Activated T-helper 2 cell treated with anti-CD3 and anti-CD28 coated beads, Interferon-gamma antibody, Interleukin-2, Interleukin-4, amounts not matched to agents 10 μg/mL and 5 μg/mL and 100 μg/mL, durations not matched to agents 14 hours and 24 hours and 36 hours (primary cell): ENCODE results near the gene FUZ. TPM values are rescaled to one million over a fixed set of nuclear protein-coding genes. Genes with fewer than 3 reads are reported as not detected.
"Not testable (repeated sequence)": the region's sequence is repeated elsewhere in the genome, so short reads cannot be mapped to it uniquely, and the experiment has no call there.

Experiments
- DNase-seq: peaks from one replicate; pipeline ENCODE4 v3.0.0; 2021; ENCODE audit warnings: low spot score
- H3K27ac Mint-ChIP-seq: one replicate; pipeline ENCODE4 v1.8.0; 2021; ENCODE audit warnings: mixed read lengths
- H3K27me3 Mint-ChIP-seq: one replicate; pipeline ENCODE4 v1.8.0; 2021; ENCODE audit warnings: low read depth, mixed read lengths
- H3K36me3 Mint-ChIP-seq: one replicate; pipeline ENCODE4 v1.8.0; 2021; ENCODE audit warnings: low read depth, mixed read lengths
- H3K4me1 Mint-ChIP-seq: one replicate; pipeline ENCODE4 v1.8.0; 2021; ENCODE audit warnings: low read depth, mixed read lengths
- H3K4me3 Mint-ChIP-seq: one replicate; pipeline ENCODE4 v1.8.0; 2021; ENCODE audit warnings: low read depth, mild to moderate bottlenecking, moderate library complexity, mixed read lengths
- H3K9me3 Mint-ChIP-seq: one replicate; pipeline ENCODE4 v1.8.0; 2021; ENCODE audit warnings: mixed read lengths
- intact Hi-C: fragments of 100-400 bp; cut with micrococcal nuclease; formaldehyde crosslinking; loops from one replicate; pipeline ENCODE4 v1.15.1; 2023
- total RNA-seq: library from RNA; stranded (reverse); gene quantifications from 2 replicates; pipeline ENCODE4 v1.2.3, GENCODE V29; 2022

Gene FUZ
- total RNA-seq, 1 donor from 2014 or later: 13.6 TPM

DNA sequence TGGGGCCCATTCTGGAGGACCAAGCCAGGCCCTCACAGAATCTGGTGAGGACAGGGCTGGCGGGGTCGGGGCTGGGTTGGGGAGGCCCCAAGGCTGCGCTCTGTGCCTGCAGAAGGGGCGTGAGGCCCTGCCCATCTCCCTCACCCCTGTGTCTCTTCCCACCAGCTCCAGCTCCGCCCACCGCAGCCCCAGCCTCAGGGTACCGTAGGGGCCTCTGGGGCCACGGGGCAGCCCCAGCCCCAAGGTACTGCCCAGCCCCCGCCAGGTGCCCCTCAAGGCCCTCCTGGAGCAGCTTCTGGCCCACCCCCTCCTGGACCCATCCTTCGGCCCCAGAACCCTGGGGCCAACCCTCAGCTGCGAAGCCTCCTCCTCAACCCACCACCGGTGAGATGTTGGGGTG is 22.5 kb upstream of the FUZ start:
- no peak for DNase-seq
- peaks cover 3% of the 10 kb centered on the region for H3K4me1 Mint-ChIP-seq
- H3K4me3 Mint-ChIP-seq: no peak overlapping the region
- no peaks in the 10 kb centered on the region for H3K27me3 Mint-ChIP-seq
- no peak overlapping the region for H3K27ac Mint-ChIP-seq
- no peaks in the 10 kb centered on the region for H3K9me3 Mint-ChIP-seq
- peaks cover 44% of the 10 kb centered on the region for H3K36me3 Mint-ChIP-seq
- intact Hi-C loops: no loop called here

DNA sequence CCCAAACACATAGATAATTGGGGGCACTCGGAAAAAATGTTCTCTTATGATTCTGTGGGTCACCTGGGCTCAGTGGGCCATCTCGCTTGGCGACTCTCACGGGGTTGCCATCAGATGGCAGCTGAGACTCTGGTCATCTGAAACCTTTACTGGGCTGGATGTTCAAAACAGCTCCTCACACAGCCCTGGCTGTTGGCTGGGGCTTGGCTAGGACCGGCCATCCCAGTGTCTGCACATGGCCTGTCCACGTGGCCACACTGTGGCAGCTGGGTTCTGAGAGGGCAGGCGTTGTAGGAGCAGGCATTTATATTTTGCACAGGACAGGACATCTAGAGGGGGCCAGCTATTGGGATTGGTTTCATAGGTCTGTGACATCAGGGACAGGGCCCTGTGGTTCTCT is 20.5 kb upstream of the FUZ start:
- intact Hi-C loops: no loop called here
- Mint-ChIP-seq H3K4me3 (no peak overlapping the region), H3K36me3 (peaks cover 35% of the 10 kb centered on the region), H3K27ac (no peak overlapping the region), H3K27me3 (no peaks in the 10 kb centered on the region), H3K9me3 (no peaks in the 10 kb centered on the region), H3K4me1 (peaks cover 3% of the 10 kb centered on the region)
- DNase-seq: no peak

DNA sequence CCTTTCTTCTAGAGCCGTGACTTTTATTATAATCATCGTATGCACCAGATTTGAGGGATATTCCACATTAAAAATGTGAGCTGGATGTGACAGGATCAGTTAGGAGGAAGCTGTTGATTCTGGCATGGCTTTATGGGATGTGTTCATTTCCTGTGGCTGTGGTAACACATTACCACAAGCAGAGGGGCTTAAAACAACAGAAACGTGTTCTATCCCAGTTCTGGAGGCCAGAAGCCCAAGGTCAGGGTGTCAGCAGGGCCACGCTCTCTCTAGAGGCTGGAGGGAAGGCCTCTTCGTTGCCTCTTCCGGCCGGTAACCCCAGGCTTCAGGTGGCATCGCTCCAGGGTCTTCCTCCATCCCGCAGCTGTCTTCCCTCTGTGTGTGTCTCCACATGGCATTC is 19.5 kb upstream of the FUZ start:
- H3K27ac Mint-ChIP-seq: peak overlapping the region; percentile 49
- H3K9me3 Mint-ChIP-seq: no peaks in the 10 kb centered on the region
- no peaks in the 10 kb centered on the region for H3K27me3 Mint-ChIP-seq
- H3K4me3 Mint-ChIP-seq: no peak overlapping the region
- DNase-seq: no peak
- peaks cover 32% of the 10 kb centered on the region for H3K36me3 Mint-ChIP-seq
- intact Hi-C loops: no loop called here
- peaks cover 3% of the 10 kb centered on the region for H3K4me1 Mint-ChIP-seq

DNA sequence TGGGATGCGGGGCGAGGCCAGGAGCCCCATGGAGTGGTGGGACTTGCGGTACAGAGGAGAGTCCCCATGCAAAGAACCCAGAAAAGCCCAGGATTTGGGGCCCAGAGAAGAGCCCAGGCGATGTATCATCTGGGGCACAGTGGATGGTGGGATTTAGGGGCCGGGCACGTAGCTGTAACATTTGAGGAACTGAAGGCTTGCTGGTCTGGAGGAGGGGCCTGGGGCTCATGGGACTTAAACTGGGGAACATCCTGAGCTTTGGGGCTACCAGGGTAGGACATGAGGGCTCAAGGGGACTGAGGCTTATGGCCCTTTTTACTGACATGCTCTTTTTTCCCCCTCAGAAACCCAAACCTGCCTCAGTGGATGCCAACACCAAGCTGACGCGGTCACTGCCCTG is 18.5 kb upstream of the FUZ start:
- no peak overlapping the region for H3K27ac Mint-ChIP-seq
- H3K27me3 Mint-ChIP-seq: no peaks in the 10 kb centered on the region
- intact Hi-C loops: no loop called here
- DNase-seq: no peak
- peaks cover 3% of the 10 kb centered on the region for H3K4me1 Mint-ChIP-seq
- H3K9me3 Mint-ChIP-seq: no peaks in the 10 kb centered on the region
- peaks cover 36% of the 10 kb centered on the region for H3K36me3 Mint-ChIP-seq
- no peak overlapping the region for H3K4me3 Mint-ChIP-seq

DNA sequence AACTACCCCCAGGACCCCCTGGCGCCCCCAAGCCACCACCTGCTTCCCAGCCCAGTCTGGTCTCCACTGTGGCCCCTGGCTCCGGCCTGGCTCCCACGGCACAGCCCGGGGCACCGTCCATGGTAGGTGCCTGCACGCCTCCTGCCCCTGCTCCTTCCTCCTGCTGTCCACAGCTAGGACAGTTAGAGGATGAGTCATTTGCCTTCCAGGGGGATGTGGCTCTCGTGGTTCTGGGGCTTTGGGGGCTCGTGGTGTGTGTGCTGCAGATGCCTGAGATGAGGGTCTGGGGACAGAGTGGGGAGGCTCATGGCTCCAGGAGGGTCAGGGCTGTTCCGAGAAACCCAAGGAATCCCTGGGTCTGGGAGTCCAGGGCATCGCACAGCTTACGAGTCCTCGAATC is 17.7 kb upstream of the FUZ start:
- no peak overlapping the region for H3K27ac Mint-ChIP-seq
- H3K27me3 Mint-ChIP-seq: no peaks in the 10 kb centered on the region
- H3K4me1 Mint-ChIP-seq: peaks cover 3% of the 10 kb centered on the region
- no peak overlapping the region for H3K4me3 Mint-ChIP-seq
- H3K9me3 Mint-ChIP-seq: no peaks in the 10 kb centered on the region
- intact Hi-C loops: no loop called here
- no peak for DNase-seq
- H3K36me3 Mint-ChIP-seq: peaks cover 38% of the 10 kb centered on the region

DNA sequence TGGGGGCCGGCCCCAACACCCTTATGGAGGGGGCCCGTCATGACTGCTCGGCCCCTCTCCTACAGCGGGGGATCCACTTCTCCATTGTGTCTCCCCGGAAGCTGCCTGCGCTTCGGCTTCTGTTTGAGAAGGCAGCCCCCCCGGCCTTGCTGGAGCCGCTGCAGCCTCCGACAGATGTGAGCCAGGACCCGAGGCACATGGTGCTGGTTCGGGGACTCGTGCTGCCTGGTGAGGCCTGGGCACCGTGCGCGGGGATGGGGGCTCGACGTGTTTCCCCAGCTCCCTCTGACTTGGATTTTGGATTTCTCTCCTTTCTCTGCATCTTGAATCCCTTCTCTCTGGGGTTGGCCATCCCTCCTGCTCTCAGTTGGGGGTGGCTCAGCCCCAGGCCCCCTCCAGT is 16.6 kb upstream of the FUZ start:
- DNase-seq: no peak
- Mint-ChIP-seq H3K4me3 (no peak overlapping the region), H3K36me3 (peaks cover 33% of the 10 kb centered on the region), H3K27me3 (no peaks in the 10 kb centered on the region), H3K27ac (no peak overlapping the region), H3K9me3 (no peaks in the 10 kb centered on the region), H3K4me1 (peaks cover 3% of the 10 kb centered on the region)
- intact Hi-C loops: no loop called here

DNA sequence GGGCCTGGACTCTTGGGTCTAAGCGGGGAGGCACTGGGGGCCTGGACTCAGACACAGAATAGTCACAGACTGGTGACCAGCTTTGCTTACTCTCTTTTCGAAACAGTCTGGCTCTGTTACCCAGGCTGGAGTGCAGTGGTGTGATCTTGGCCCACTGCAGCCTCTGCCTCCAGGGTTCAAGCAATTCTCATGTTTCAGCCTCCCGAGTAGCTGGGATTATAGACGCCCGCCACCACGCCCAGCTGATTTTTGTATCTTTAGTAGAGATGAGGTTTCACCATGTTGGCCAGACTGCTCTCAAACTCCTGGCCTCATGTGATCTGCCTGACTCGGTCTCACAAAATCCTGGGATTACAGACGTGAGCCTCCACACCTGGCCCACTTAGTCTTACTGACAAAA is 16.1 kb upstream of the FUZ start:
- Mint-ChIP-seq H3K9me3 (no peaks in the 10 kb centered on the region), H3K36me3 (peaks cover 31% of the 10 kb centered on the region), H3K4me1 (peaks cover 3% of the 10 kb centered on the region), H3K27ac (no peak overlapping the region), H3K27me3 (no peaks in the 10 kb centered on the region), H3K4me3 (no peak overlapping the region)
- DNase-seq: no peak
- intact Hi-C loops: no loop called here

DNA sequence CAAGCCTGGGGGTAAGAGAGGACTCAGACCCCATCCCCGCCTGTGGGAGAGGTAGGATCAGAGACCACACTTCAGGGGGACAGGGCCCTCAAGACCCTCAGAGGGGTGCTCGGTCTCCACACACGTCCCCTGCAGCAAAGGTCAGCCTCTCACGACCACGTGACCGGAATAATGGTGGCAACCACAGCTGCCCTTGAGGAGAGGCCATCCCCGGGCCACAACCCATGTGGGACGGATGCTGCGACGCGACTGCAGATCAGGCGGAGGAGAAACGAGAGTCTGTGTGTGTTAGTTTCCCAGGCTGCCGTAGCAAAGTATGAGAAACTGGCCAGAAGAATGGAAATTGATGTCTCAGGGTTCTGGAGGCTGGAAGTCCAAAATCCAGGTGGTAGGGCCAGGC is 13.9 kb upstream of the FUZ start:
- Mint-ChIP-seq H3K4me3 (no peak overlapping the region), H3K9me3 (no peaks in the 10 kb centered on the region), H3K27me3 (no peaks in the 10 kb centered on the region), H3K27ac (no peak overlapping the region), H3K4me1 (no peaks in the 10 kb centered on the region), H3K36me3 (peaks cover 22% of the 10 kb centered on the region)
- DNase-seq: no peak
- intact Hi-C loops: no loop called here

DNA sequence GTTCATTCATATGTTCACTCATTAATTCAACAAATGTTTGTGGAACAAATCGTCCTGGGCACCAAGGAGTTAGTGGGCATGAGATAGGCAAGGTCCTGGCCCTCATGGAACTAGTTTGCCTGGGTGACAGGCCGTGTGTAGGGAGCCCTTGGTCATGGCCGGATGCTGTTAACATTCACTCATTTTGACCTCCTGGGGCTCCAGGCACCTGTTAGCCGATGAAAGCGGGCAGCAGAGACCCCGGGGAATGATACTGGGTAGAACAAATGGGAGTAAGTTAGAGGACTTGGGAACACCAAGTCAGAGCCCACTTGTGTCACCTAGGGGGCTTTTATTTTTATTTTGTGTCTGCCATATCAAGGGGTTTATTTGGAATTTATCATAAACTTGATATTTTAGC is 11.6 kb upstream of the FUZ start:
- Mint-ChIP-seq H3K27ac (no peak overlapping the region), H3K9me3 (no peaks in the 10 kb centered on the region), H3K27me3 (no peaks in the 10 kb centered on the region), H3K36me3 (peaks cover 22% of the 10 kb centered on the region), H3K4me1 (no peaks in the 10 kb centered on the region), H3K4me3 (no peak overlapping the region)
- intact Hi-C loops: no loop called here
- no peak for DNase-seq

DNA sequence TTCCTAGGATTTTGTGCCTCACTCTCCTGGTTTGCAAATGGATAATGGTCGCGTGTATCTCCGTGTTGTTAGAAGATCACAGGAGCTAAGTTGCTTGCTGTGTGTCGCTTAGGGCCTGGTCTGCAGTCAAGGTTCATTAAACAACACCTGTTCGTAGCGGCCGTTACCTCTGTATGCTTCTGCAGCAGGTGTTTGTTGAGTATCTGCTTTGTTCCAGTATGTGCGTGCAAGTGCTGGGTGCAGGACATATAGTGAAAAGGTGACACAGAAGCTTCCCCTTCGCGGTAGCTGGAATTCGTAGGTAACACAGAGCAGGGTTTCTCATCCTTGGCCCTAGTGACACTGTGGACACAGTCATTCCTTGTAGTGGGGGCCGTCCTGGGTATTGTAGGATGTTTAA is 10.4 kb upstream of the FUZ start:
- Mint-ChIP-seq H3K27me3 (no peaks in the 10 kb centered on the region), H3K9me3 (no peaks in the 10 kb centered on the region), H3K27ac (no peak overlapping the region), H3K4me3 (no peak overlapping the region), H3K4me1 (peaks cover 7% of the 10 kb centered on the region), H3K36me3 (peaks cover 24% of the 10 kb centered on the region)
- intact Hi-C loops: no loop called here
- DNase-seq: no peak

DNA sequence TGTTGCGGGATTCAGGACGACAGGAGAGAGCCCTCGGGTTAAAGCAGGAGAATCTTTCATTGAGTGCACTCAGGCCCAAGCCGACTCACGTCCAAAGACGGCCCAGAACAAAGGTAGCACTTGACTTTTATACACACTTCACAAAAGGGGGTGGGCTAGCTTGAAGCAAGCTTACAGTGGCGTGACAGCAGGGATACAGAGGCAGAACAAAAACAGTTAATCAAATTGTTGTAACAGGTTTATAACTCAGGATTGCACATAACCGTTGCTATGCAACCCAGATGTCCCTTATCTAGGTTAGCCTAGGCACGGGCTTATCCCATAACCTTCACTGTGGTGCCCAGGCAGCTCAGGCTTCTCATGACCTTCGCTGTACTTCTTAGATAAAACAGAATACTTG is 7.0 kb upstream of the FUZ start:
- intact Hi-C loops: no loop called here
- H3K27me3 Mint-ChIP-seq: no peaks in the 10 kb centered on the region
- peaks cover 10% of the 10 kb centered on the region for H3K4me1 Mint-ChIP-seq
- no peak overlapping the region for H3K4me3 Mint-ChIP-seq
- peaks cover 13% of the 10 kb centered on the region for H3K36me3 Mint-ChIP-seq
- no peak for DNase-seq
- no peaks in the 10 kb centered on the region for H3K9me3 Mint-ChIP-seq
- H3K27ac Mint-ChIP-seq: no peak overlapping the region

DNA sequence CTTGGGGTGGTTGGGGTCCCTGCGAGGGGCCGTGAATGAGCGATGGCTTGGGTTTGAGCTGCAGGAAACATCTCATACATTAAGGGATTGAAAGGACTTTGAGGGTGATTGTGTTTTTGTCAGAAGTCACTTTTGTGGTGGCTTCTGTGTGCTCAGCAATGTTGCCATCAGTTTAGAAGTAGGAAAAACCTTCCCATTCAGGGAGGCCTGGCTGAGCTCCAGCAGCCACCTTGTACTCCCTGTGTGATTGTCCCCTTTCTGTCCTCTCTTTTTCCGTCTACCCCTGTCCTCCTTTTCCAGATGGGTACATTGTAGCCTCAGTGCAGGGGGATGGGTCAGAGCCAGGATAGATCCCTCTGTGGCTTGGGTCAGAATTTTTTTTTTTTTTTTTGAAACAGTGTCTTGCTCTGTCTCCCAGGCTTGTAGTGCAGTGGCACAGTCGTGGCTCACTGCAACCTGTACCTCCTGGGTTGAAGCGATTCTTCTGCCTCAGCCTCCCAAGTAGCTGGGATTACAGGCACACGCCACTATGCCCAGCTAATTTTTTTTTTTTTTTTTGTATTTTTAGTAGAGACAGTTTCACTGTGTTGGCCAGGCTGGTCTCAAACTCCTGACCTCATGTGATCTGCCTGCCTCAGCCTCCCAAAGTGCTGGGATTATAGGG is 6.5 kb upstream of the FUZ start:
- Mint-ChIP-seq H3K36me3 (peaks cover 13% of the 10 kb centered on the region), H3K27ac (peak overlapping the region; percentile 93), H3K4me3 (peak overlapping the region; percentile 93)
- H3K27me3 Mint-ChIP-seq, H3K4me1 Mint-ChIP-seq, DNase-seq, H3K9me3 Mint-ChIP-seq: not testable (repeated sequence)
- intact Hi-C loops: loop anchor here (10.0 kb wide), 1 partner anchor 155 kb away; the partner anchor contains the start of genes BCL2L12 and IRF3

DNA sequence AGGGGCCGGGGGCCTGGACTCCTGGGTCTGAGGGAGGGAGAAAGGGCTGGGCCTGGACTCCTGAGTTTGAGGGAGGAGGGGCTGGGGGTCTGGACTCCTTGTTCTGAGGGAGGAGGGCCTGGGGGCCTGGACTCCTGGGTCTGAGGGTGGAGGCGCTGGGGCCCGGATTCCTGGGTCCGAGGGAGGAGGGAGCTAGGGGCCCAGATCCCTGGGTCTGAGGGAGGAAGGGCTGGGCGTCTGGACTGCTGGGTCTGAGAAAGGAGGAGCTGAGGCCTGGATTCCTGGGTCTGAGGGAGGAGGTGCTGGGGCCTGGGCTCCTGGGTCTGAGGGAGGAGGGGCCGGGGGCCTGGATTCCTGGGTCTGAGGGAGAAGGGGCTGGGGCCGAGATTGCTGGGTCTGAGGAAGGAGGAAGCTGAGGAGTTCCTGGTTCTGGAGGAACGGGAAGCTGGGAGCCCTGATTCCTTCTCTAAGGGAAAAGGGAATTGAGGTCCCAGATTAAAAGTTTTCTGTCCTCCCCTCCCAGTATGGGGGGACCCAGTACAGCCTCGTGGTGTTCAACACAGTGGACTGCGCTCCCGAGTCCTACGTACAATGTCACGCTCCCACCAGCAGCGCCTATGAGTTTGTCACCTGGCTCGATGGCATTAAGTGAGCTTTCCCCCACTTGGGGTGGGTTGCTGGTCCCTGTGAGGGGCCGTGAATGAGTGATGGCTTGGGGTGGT is 5.7 kb upstream of the FUZ start:
- Mint-ChIP-seq H3K4me3 (peak overlapping the region; percentile 93), H3K9me3 (no peaks in the 10 kb centered on the region), H3K36me3 (peaks cover 13% of the 10 kb centered on the region), H3K27ac (peak overlapping the region; percentile 93), H3K4me1 (peaks cover 10% of the 10 kb centered on the region), H3K27me3 (no peaks in the 10 kb centered on the region)
- intact Hi-C loops: loop anchor here (10.0 kb wide), 1 partner anchor 154 kb away; the partner anchor contains the start of genes BCL2L12 and IRF3
- no peak for DNase-seq
